ENCODE data around the gene SCN1A. TPM values are rescaled to one million over a fixed set of nuclear protein-coding genes. Genes with fewer than 3 reads are reported as not detected.

SCN1A gene
- total and polyA plus RNA-seq, 2 of the 13 experiments (the other 11 are each of a cell fraction or from before 2014, with no cell fraction given): 19.9 to 39.4 TPM

- Histone ChIP-seq H2AFZ (ENCODE audit: low read length) (no peak overlapping the region), H3K36me3 (replicated peaks in 1 of 2; ENCODE audit: control insufficient read depth in 1 of 2, insufficient read depth in 2 of 2, low read length in 2 of 2) (no peaks in the 10 kb centered on the region), H3K4me3 (replicated peaks in 1 of 3; ENCODE audit: insufficient read depth in 1 of 3, low read depth in 2 of 3, low read length in 3 of 3) (no peak overlapping the region), H3K27me3 (ENCODE audit: control insufficient read depth in 1 of 2, insufficient read depth in 2 of 2, low read length in 2 of 2) (no peaks in the 10 kb centered on the region), H3K9me3 (ENCODE audit: low read length) (no peaks in the 10 kb centered on the region), H3K4me1 (ENCODE audit: insufficient read depth, low read length) (peaks cover 14% of the 10 kb centered on the region; the same call in 1 of the 2 replicates), H3K4me2 (ENCODE audit: low read depth, low read length) (no peak overlapping the region), H3K9ac (ENCODE audit: insufficient read depth, low read depth, low read length) (no peak overlapping the region), H3K79me2 (ENCODE audit: insufficient read depth, low read length) (no peaks in the 10 kb centered on the region), H3K27ac (ENCODE audit: extremely low read length, insufficient read depth, low read length) (no peak overlapping the region), H4K20me1 (ENCODE audit: insufficient read depth, low read length) (no peaks in the 10 kb centered on the region)
- WGBS (ENCODE audit: low lambda C conversion rate): 97% methylated on average over 3 of the region's 3 CpGs
- in situ Hi-C loops (cut with HindIII; ENCODE audit: extremely low pct_ligation_motif_present, low pct_unique_long_range_greater_than_20kb) (no loop called here), intact Hi-C loops (cut with micrococcal nuclease; ENCODE audit: unreplicated experiment) (no loop called here)
- no TSS peak for BruUV-seq (replicated peaks)
- no peak for TF ChIP-seq USF2 (IDR thresholded peaks at IDR 0.05; ENCODE audit: low read depth, low read length)
- no peak for TF ChIP-seq USF2 (CRISPR knock-in tag; IDR thresholded peaks at IDR 0.05; ENCODE audit: borderline replicate concordance)
- TF ChIP-seq AHR (CRISPR knock-in tag; IDR thresholded peaks at IDR 0.05): no peak
- POLR2A ChIA-PET: no interaction called here
- DNase-seq (ENCODE audit: low spot score) (no peak), FAIRE-seq (no peak), ATAC-seq (no peak)
- CTCF ChIA-PET (ENCODE audit: low intra/inter-chr PET ratio, low total read pairs): no interaction called here
Measured at GRCh38 chr2:166171216-166171615, 43.4 kb upstream of the SCN1A start.

GRCh38 chr2:166170356-166170755 is 42.5 kb upstream of the SCN1A start:
- POLR2A ChIA-PET: no interaction called here
- in situ Hi-C loops (cut with HindIII; ENCODE audit: extremely low pct_ligation_motif_present, low pct_unique_long_range_greater_than_20kb): no loop called here
- H3K36me3 ChIP-seq (replicated peaks in 1 of 2; ENCODE audit: control insufficient read depth in 1 of 2, insufficient read depth in 2 of 2, low read length in 2 of 2): no peaks in the 10 kb centered on the region

More at GRCh38 chr2:166170356-166170755, 42.5 kb upstream of the SCN1A start:
- H3K79me2 ChIP-seq (ENCODE audit: insufficient read depth, low read length): no peaks in the 10 kb centered on the region
- CTCF ChIA-PET (ENCODE audit: low intra/inter-chr PET ratio, low total read pairs): no interaction called here
- no peak overlapping the region for H3K9ac ChIP-seq (ENCODE audit: insufficient read depth, low read depth, low read length)
- H3K4me2 ChIP-seq (ENCODE audit: low read depth, low read length): no peak overlapping the region
- no peaks in the 10 kb centered on the region for H3K9me3 ChIP-seq (ENCODE audit: low read length)
- H3K27me3 ChIP-seq (ENCODE audit: control insufficient read depth in 1 of 2, insufficient read depth in 2 of 2, low read length in 2 of 2): no peaks in the 10 kb centered on the region
- no TSS peak for BruUV-seq (replicated peaks)
- no peak for DNase-seq (ENCODE audit: low spot score)
- no peak for ATAC-seq
- no peak for TF ChIP-seq ZBTB8A (CRISPR knock-in tag; IDR thresholded peaks at IDR 0.05; ENCODE audit: borderline replicate concordance, low read depth)
- no peak for TF ChIP-seq MLX (CRISPR knock-in tag; IDR thresholded peaks at IDR 0.05)
- TF ChIP-seq PRPF4 (IDR thresholded peaks at IDR 0.05; ENCODE audit: low read depth, low read length, poor library complexity, severe bottlenecking): no peak
- no peak for TF ChIP-seq SP5 (CRISPR knock-in tag; IDR thresholded peaks at IDR 0.05; ENCODE audit: borderline replicate concordance, low read depth)
- peak; percentile 31; the same call in 1 of the 2 replicates for TF ChIP-seq ZNF317 (CRISPR knock-in tag; IDR thresholded peaks at IDR 0.05)
- no peak for TF ChIP-seq ZNF33A (CRISPR knock-in tag; IDR thresholded peaks at IDR 0.05; ENCODE audit: borderline replicate concordance)
- H4K20me1 ChIP-seq (ENCODE audit: insufficient read depth, low read length): no peaks in the 10 kb centered on the region
- H3K27ac ChIP-seq (ENCODE audit: extremely low read length, insufficient read depth, low read length): no peak overlapping the region
- H3K4me3 ChIP-seq (replicated peaks in 1 of 3; ENCODE audit: insufficient read depth in 1 of 3, low read depth in 2 of 3, low read length in 3 of 3): no peak overlapping the region
- H2AFZ ChIP-seq (ENCODE audit: low read length): no peak overlapping the region
- intact Hi-C loops (cut with micrococcal nuclease; ENCODE audit: unreplicated experiment): no loop called here
- H3K4me1 ChIP-seq (ENCODE audit: insufficient read depth, low read length): peaks cover 9% of the 10 kb centered on the region; the same call in 1 of the 2 replicates
- no peak for FAIRE-seq
- 97% methylated on average over 2 of the region's 2 CpGs for WGBS (ENCODE audit: low lambda C conversion rate)
